SW480 (cell line): Measurements from ENCODE around the gene DAZAP2.
A peak's percentile ranks its signal among the peaks of the same experiment; 100 is the strongest.
"Not testable (repeated sequence)": the region's sequence is repeated elsewhere in the genome, so short reads cannot be mapped to it uniquely, and the experiment has no call there.

Source experiments
- DNase-seq: peaks from one replicate; pipeline ENCODE4 v3.0.0-alpha.2; 2016; ENCODE audit warnings: low spot score

The DAZAP2 gene

DNA sequence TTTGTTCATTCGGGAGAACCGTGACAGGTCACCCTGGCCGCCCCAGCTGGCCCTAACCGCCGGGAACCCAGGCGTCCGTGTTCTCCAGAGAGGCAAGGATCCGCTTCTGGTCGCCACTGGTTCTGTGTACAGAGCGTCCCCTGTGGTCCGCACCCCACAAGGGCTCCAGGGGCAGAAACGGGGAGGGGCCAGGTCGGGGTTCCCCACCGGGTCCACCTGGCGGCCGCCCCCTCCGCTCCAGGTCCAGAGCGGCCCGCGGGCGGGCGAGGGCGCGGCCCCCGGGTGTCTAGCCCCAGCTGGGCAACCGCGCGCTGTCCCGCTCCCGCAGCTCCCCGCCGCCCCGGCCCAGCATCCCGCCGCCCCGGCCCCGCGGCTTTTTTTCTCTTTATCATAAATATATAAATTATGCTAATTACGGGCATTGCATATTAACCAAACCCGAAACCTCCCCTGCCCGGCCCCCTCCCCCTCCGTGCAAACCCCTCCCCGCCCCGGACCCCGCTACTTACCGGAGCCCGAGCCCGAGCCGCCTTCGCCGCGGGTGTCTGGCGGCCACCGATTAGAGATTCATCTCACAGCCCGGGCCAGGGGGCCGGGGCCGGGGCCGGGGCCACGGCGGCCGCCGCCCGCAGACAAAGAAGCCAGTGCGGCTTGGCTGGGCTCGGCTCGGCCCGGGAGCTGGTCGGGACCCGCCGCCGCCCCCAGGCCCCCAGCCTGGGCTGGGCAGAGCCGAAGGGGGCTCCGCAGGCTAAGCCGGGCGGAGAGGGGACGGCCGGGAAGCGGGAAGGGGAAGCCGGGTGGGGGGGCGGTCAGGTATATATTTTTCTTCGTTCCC, 21.3 kb upstream of the DAZAP2 start:
- peak; percentile 28 for DNase-seq

DNA sequence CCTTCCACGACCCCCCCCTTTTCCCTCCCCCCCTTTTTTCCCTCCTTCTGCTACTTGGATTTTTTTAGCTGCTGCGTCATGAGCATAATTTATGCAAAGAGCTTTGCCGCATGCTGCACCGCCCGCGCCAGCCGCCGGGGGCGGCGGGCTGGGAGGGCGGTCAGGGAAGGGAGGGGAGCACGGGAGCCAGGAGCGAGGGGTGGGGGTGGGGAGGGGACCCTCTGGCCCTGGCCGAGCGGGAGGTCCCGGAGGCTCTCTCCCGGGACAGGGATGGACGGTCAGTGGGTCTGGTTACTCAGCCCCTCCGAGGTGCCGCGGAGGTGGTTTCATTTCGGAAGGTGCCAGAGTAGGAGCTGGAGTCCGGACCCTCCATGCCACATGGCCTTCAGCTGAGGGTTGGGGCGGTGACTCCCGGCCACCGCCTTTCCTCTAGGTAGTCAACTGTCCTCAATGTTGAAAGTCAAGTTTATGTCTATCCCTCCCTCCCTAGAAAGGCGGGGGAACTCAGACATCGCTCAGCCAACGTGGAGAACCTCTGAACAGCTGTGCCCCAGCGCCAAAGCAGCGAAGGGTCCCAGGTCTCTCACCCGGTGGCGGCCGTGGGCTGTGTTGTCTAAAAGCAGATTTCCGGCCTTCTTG, 20.5 kb upstream of the DAZAP2 start, which contains the start of gene POU6F1:
Gene POU6F1, minus strand, starts transcription at position 95 of the 639 bp plus-strand sequence. CDS start 11,226 bp downstream, outside the sequence.
- DNase-seq = peak; percentile 70

DNA sequence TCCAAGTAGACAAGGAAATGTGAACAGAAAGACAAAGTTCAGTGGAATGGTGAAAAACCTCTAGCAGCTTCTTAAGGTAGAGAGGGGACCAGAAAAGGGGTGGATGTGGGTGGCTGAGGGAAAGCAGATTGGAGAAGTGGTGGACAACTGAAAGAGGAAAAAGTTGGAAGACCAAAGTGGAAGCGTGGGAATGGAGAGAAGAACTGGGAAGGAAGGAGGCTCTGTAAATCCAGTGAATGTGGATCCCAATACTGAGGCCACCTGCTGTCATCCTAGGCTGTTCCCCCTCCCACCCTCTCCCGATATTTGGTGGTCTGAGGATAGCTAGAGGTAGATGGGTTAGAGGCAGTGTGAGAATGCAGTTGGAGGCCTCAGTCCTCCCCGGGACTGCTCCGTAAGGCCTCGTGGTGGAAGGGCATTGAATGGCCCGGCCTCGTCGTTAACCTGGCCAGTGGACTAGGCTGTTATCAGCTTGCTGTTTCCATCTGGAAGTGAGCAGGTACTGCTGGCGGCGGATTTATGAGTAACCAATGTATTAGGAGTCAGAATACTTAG, 19.9 kb upstream of the DAZAP2 start:
- peak; percentile 61 for DNase-seq

DNA sequence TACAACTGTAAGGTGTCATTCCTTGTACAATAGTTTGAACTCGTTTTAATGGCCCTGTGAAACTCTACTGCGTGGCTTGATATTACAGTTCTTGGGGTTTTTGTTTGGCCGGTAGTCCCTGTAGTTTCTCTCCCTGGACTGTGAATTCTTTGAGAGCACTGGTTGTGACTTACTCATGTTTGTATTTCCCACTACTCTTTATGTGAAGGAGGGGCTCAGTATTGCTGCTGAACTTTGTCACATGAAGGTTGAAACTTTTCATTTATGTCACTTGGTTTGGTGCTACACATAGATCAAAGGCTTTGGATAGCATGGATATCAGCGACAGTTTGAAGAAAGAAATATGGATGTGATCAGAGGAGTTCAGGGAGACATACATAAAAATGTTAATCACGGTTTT, 19.3 kb upstream of the DAZAP2 start:
- no peak for DNase-seq

DNA sequence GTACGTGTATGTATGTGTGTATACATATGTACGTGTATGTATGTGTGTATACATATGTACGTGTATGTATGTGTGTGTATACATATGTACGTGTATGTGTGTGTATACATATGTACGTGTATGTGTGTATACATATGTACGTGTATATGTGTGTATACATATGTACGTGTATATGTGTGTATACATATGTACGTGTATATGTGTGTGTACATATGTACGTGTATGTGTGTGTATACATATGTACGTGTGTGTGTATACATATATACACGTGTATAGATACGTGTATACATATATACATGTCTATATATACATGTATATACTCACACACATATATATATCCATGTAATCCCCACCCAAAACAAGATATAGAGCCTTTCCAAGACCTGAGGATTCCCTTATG, 18.8 kb upstream of the DAZAP2 start:
- not testable (repeated sequence) for DNase-seq

DNA sequence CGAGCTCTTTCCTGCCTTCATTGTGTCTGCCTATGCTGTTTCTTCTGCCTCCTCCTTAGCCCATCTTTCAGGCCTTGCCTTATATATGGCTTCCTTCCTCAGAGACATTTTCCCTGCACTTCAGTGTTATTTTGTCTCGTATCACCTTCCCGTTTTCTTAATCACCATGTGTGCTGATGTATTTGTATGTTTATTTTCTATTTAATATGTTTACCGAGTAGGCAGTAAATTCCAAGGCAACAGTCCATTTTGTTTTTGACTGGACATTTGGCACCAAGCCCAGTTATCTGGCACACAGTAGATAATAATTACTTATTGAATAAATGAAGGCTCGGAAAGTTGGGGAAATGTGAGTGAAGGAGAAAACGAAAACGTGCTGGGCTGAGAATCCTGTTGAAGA, 16.2 kb upstream of the DAZAP2 start:
- DNase-seq = no peak

DNA sequence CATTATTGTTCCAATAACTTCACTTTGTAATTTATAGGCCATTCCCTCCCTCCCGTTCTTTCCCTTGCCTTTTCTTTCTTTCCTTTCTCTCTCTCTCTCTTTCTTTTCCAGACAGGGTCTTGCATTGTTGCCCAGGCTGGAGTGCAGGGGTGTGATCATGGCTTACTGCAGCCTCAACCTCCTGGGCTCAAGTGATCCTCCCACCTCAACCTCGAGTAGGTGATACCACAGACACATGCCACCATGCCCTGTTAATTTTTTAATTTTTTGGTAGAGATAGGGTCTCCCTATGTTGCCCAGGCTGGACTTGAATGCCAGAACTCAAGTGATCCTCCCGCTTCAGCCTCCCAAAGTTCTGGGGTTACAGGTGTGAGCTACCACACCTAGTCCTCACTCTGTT, 14.0 kb upstream of the DAZAP2 start:
- DNase-seq = no peak

DNA sequence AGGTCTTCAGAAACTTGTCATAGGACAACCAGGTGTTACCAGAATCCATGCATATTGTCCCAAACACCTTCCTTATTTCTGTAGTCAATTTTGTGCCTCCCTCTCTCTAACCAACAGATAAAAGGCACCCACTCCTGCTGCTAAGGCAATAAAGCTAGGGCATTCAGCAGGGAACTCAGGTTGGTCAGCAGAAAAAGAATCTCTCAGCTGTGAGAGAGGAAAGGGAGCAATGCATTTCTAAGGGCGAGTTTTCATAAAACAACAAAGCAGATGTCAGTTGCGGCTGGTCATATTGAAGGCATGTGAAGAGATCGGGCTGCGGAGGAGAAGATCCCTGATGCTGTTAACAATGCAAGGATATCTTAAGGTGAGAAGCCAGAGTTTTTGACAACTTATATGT, 13.4 kb upstream of the DAZAP2 start:
- DNase-seq = no peak

DNA sequence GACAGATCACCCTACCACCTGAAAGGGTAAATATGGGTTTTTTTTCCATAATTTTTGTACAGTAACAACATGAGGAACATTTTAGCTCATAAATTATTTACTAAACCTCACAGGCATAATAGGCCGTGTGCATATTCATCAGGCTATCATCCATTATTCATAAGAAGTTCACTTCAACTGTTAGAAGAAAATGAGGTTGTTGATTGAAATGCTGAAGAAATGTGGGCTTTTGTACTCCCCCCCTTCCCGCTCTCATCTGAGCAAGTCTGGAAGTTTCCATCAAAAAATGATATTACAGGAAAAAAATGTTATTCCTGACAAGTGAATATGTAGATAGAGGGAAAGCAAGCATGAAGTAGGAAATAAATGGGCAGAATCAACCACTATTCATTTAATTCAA, 12.9 kb upstream of the DAZAP2 start:
- DNase-seq = no peak

DNA sequence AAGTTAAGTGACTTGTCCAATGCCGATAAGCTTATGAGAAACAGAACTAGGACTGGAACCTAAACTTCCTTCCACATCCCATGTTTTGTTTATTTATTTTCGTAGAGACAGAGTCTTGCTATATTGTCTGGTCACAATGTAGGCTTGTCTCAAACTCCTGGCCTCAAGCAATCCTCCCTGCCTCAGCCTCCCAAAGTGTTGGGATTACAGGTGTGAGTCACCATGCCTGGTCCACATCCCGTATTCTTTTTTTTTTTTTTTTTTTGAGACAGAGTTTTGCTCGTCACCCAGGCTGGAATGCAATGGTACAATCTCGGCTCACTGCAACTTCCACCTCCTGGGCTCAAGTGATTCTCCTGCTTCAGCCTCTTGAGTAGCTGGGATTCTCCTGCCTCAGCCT, 11.5 kb upstream of the DAZAP2 start:
- DNase-seq = not testable (repeated sequence)

DNA sequence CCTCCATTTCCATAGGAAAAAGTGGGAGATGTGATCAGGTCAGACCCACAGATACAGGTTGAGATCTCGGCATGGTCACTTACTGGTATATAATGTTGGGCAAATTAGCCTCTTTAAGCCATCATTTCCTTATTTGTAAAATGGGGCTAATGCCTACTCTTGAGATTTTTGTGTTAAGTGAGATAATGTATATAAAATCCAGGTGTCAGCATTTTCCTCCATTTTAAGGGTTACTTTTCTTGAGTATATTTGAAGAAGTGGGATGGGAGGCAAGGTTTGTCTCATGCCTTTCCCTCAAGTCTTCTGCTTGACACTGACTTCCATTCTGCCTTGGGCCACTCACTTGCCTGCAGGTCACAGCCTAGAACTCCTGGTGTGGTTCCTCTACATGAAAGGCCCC, 10.7 kb upstream of the DAZAP2 start:
- DNase-seq = no peak

DNA sequence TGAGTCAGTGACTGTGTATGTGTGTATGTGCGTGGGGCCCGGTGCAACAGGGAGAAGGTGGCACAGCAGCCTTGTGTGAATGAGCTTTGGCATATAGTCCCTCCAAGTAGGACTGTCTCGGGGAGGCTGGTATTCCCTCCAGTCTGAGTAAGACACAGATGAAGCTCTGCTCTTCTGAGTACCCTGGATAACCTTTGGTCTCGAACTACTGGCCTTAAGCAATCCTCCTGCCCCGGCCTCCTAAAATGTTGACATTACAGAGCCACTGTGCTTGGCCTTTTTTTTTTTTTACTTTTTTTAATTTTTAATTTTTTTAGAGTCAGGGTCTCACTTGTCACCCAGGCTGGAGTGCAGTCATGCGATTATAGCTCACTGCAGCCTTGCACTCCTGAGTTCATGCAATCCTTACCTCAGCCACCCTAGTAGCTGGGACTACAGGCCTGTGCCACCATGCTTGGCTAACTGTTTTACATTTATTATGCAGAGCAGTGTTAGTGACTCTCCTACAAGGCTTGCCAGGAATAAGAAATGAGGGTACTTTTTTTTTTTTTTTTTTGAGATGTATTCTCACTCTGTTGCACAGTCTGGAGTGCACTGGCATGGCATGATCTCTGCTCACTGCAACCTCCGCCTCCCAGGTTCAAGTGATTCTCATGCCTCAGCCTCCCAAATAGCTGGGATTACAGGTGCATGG, 9.4 kb upstream of the DAZAP2 start:
- DNase-seq = no peak

DNA sequence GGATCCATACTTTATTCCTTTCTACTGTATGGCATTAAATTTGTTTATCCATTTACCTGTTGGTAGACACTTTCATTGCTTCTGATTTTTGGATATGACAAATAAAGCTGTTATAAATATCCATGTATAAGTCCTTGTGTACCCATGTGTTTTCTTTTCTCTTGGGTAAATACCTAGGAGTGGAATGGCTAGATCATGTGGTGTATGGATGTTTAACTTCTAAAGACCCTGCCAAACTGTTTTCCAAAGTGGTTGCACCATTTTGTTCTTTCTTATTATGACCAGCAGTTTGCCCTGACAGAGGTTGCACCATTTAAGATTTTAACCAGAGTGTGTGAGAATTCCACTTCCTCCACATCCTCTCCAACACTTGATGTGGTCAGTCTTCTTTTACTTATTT, 6.0 kb upstream of the DAZAP2 start:
- no peak for DNase-seq

DNA sequence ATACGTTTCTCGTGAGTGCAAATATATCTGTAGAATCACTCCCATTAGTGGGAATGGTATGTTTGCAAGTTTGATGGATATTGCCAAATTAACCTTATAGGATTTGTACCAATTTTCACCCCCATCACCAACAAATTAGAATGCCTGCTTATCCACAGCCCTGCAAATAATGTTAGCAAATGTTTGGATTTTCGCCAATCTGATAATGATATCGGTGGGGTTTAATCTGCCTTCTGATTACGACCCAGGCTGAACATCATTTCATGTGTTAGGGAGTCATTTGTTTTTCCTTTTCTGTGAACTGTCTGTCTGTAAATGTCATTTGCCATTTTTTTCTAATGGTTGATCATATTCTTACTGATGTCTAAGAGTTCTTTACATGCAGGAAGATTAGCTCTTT, 4.1 kb upstream of the DAZAP2 start:
- no peak for DNase-seq

DNA sequence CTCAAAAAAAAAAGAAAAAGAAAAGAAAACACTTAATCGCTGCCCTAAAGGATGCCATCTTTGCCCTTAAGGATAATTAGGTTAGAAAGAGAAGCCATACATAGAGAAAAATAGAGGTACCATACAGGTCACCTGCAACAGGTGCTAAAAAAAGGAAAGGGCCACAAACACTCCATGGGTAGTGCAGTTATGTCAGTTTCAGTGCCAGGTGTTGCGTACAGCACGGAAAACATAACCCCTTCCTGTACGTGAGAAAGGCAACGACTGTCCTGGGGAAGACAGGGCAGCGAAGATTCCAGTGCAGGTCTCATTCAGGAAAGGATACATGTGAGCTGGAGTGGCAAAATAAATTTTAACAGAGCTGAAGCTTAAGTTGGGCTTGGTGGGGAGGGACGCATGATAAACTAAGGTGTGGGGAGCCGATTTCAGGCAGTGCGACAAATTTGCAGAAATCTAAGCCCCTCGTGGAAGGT, 553 bp upstream of the DAZAP2 start:
- DNase-seq = peak; percentile 53

DNA sequence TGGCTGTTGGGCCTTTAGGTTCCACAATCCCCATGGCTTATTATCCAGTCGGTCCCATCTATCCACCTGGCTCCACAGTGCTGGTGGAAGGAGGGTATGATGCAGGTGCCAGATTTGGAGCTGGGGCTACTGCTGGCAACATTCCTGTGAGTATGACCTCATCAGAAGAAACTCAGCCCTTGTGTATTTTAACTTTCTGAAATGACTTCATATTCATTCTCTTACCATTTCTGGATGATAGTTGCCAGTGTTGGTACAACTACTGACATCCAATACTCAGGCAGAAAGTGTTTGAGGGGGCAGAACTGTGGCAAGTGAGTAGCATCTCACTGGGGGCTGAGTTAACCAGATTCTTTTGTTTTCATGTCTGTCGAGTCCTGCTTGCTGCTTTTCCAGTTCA, 2.3 kb downstream of the DAZAP2 start:
- no peak for DNase-seq

DNA sequence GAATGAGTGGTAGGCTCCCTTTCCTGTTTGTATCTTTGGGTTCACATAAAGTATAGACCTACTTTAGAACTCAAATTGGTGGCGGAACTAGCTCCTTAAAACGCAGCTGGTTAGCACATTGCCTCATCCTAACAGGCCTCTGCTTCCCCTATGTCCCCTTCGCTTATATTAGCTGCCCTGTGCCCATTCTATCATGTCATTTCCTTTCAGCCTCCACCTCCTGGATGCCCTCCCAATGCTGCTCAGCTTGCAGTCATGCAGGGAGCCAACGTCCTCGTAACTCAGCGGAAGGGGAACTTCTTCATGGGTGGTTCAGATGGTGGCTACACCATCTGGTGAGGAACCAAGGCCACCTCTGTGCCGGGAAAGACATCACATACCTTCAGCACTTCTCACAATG, 3.5 kb downstream of the DAZAP2 start:
- DNase-seq = no peak

DNA sequence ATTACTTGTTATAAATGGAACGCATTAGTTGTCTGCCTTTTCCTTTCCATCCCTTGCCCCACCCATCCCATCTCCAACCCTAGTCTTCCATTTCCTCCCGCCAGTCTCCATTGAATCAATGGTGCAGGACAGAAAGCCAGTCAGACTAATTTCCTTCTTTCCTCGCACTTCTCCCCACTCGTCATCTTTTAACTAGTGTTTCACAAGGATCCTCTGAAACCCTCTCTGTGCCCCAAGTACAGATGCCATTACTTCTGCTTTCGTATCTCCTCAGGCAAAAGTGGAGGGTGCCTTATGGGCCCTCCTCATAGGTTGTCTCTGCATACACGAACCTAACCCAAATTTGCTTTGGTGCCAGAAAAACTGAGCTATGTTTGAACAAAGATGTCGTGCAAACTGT, 4.2 kb downstream of the DAZAP2 start:
- DNase-seq = no peak

DNA sequence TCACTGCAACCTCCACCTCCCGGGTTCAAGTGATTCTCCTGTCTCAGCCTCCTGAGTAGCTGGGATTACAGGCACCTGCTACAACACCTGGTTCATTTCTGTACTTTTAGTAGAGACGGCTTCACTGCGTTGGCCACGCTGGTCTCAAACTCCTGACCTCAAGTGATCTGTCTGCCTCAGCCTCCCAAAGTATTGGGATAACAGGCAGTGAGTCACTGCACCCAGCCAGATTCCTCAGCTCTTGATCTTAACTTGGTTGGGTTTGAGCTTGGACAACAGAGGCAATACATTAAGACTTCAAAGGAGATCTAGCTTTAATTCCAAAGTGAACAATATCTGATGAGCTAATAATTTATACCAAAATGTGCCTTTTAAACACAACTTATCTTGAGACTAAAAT, 5.6 kb downstream of the DAZAP2 start:
- DNase-seq = no peak

DNA sequence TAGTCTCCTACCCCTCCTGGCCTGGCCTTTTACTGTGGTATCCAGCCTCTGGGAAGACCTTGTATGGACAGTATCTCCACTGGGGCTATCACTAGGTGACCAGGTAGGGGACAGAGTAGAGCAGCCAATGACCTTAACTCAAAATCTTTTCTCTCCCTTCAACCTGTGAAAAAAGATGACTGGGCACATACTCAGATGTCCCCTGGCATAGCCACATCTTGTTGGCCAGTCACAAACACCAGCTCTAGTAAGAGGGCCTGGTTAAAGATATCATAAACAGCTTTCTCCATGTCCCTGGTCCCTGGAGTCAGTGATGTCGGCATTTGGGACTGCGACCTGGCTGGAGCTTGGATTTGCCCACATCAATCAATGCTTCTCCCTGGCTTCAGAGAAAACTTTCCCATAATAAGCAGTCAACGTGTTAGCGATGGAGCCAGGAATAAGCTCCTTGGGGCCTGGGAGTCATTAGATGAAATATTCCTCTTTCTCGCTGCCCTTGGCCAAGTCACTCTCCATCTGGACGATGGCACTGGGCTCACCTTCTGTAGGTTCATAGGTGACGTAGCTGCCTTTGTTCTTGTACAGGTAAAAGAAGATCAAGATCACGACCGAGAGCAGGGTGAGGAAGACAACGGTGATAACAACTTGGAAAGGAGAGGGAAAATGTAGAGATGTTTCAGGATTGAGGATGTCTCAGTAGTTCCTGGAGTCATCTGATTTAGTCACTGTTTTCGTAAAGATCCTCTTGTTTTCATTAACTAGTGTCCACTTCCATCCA, 7.0 kb downstream of the DAZAP2 start:
- DNase-seq = no peak

DNA sequence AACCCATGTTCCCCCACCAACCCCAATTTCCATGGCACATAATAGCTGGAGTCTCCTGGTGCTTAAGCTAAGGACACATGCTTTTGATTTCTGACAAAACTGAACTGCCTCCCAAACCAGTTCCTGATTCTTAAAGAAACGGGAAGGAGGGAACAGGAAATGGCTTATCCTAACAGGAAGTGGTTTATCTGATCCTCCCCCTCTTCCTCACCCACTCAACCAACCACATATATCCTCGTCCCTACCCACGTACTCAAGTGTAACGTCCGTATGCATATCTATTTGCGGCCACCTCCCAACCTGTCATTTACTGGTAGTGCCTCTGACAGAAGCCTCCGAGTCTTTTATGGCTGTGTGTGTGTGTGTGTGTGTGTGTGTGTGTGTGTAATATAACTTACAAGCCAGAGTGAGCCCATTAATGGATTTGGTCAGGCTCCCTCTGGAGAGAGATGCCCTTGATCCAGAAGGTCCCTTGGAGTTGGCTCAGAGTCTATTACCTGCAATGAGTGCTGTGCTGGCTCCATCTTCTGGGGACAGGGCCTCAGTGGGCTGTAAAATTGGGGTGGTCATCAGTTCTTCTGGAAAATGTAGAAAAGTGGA, 7.7 kb downstream of the DAZAP2 start:
- DNase-seq = peak; percentile 38
